ENCODE data around the gene PDIK1L. TPM values are rescaled to one million over a fixed set of nuclear protein-coding genes. Genes with fewer than 3 reads are reported as not detected.

Gene PDIK1L
- total and polyA plus RNA-seq, 2 donors (not counting 1 experiment from before 2014, with no cell fraction given), result 1.3 to 17.3 TPM

GRCh38 chr1:26089125-26089524 lies 22.5 kb upstream of the PDIK1L start:
- H3K27ac Mint-ChIP-seq, result no peak overlapping the region
- no peak overlapping the region for H3K4me3 ChIP-seq (ENCODE audit: control extremely low read depth in 1 of 5, extremely low read depth in 1 of 5, insufficient read depth in 1 of 5, low read depth in 2 of 5, low read length in 4 of 5)
- no peak overlapping the region for H2AFZ ChIP-seq (ENCODE audit: insufficient read depth, low read depth, low read length, poor library complexity, severe bottlenecking)
- no peaks in the 10 kb centered on the region for H3K4me1 ChIP-seq (ENCODE audit: control insufficient read depth in 2 of 2, insufficient read depth in 2 of 2, low read length in 2 of 2)
- no peak overlapping the region for H3K4me3 Mint-ChIP-seq
- TF ChIP-seq CTCF (IDR thresholded peaks at IDR 0.05), result no peak
- no peak for TF ChIP-seq EZH2 (IDR thresholded peaks at IDR 0.05; ENCODE audit: borderline replicate concordance, insufficient read depth, low read depth, low read length, poor library complexity, severe bottlenecking)
- WGBS (ENCODE audit: insufficient coverage), result 100% methylated on average over 1 of the region's 3 CpGs
- no peaks in the 10 kb centered on the region for H3K9me3 ChIP-seq (ENCODE audit: control extremely low read depth in 1 of 3, control insufficient read depth in 2 of 3, insufficient read depth in 1 of 3, low read length in 2 of 3)
- CTCF ChIA-PET, result no interaction called here
- no peaks in the 10 kb centered on the region for H3K9me3 Mint-ChIP-seq (ENCODE audit: insufficient read depth)
- DNase-seq, result no peak
- H4K20me1 ChIP-seq (ENCODE audit: control insufficient read depth, insufficient read depth, low read length, poor library complexity, severe bottlenecking), result no peaks in the 10 kb centered on the region
- H3K79me2 ChIP-seq (ENCODE audit: control insufficient read depth, insufficient read depth, low read length), result no peaks in the 10 kb centered on the region
- H3K27ac ChIP-seq (ENCODE audit: low read length in 2 of 2), result no peak overlapping the region
- H3K4me1 Mint-ChIP-seq, result no peaks in the 10 kb centered on the region
- no peak overlapping the region for H3K4me2 ChIP-seq (replicated peaks; ENCODE audit: low read depth, low read length, poor library complexity, severe bottlenecking)
- H3K27me3 ChIP-seq (replicated peaks in 1 of 4; ENCODE audit: control extremely low read depth in 1 of 4, control insufficient read depth in 3 of 4, insufficient read depth in 4 of 4, low read length in 3 of 4), result peaks cover 0 to 16% (median 2%) of the 10 kb centered on the region in 4 experiments
- H3K36me3 ChIP-seq (replicated peaks in 1 of 2; ENCODE audit: control extremely low read depth in 1 of 2, control insufficient read depth in 1 of 2, extremely low read depth in 1 of 2, insufficient read depth in 2 of 2, low read length in 1 of 2), result no peaks in the 10 kb centered on the region
- no peak overlapping the region for H3K9ac ChIP-seq (ENCODE audit: low read length)
- ATAC-seq (ENCODE audit: low read depth), result no peak
- POLR2A ChIA-PET, result no interaction called here
- peaks cover 49% of the 10 kb centered on the region for H3K27me3 Mint-ChIP-seq
- intact Hi-C loops (cut with micrococcal nuclease), result no loop called here

DNA sequence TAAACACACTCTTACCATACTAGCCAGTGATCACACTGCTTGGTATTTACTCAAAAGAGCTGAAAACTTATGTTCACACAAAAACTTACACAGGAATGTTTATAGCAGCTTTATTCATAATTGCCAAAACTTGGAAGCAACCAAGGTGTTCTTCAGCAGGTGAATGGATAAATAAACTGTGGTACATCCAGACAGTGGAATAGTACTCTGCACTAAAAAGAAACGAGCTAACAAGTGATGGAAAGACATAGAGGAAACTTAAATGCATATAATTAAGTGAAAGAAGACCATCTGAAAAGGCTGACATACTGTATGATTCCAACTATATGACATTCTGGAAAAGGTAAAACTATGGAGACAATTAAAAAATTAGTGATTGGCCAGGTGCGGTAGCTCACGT lies 20.7 kb upstream of the PDIK1L start:
- WGBS (ENCODE audit: insufficient coverage), result no CpG with 5 or more reads among the region's 3 CpGs
- Histone ChIP-seq H4K20me1 (ENCODE audit: control insufficient read depth, insufficient read depth, low read length, poor library complexity, severe bottlenecking) (no peaks in the 10 kb centered on the region), H3K27me3 (replicated peaks in 1 of 4; ENCODE audit: control extremely low read depth in 1 of 4, control insufficient read depth in 3 of 4, insufficient read depth in 4 of 4, low read length in 3 of 4) (peaks cover 0 to 12% (median 2%) of the 10 kb centered on the region in 4 experiments), H3K36me3 (replicated peaks in 1 of 2; ENCODE audit: control extremely low read depth in 1 of 2, control insufficient read depth in 1 of 2, extremely low read depth in 1 of 2, insufficient read depth in 2 of 2, low read length in 1 of 2) (no peaks in the 10 kb centered on the region), H3K79me2 (ENCODE audit: control insufficient read depth, insufficient read depth, low read length) (no peaks in the 10 kb centered on the region), H3K9ac (ENCODE audit: low read length) (no peak overlapping the region), H3K4me3 (ENCODE audit: control extremely low read depth in 1 of 5, extremely low read depth in 1 of 5, insufficient read depth in 1 of 5, low read depth in 2 of 5, low read length in 4 of 5) (no peak overlapping the region), H2AFZ (ENCODE audit: insufficient read depth, low read depth, low read length, poor library complexity, severe bottlenecking) (no peak overlapping the region), H3K4me2 (replicated peaks; ENCODE audit: low read depth, low read length, poor library complexity, severe bottlenecking) (no peak overlapping the region), H3K9me3 (ENCODE audit: control extremely low read depth in 1 of 3, control insufficient read depth in 2 of 3, insufficient read depth in 1 of 3, low read length in 2 of 3) (no peaks in the 10 kb centered on the region), H3K27ac (ENCODE audit: low read length in 2 of 2) (no peak overlapping the region), H3K4me1 (ENCODE audit: control insufficient read depth in 2 of 2, insufficient read depth in 2 of 2, low read length in 2 of 2) (no peaks in the 10 kb centered on the region)
- DNase-seq (no peak), ATAC-seq (ENCODE audit: low read depth) (no peak)
- Mint-ChIP-seq H3K9me3 (ENCODE audit: insufficient read depth) (no peaks in the 10 kb centered on the region), H3K27ac (no peak overlapping the region), H3K4me3 (no peak overlapping the region), H3K27me3 (peaks cover 42% of the 10 kb centered on the region), H3K4me1 (no peaks in the 10 kb centered on the region)
- ChIA-PET CTCF (no interaction called here), POLR2A (no interaction called here)
- TF ChIP-seq EZH2 (IDR thresholded peaks at IDR 0.05; ENCODE audit: borderline replicate concordance, insufficient read depth, low read depth, low read length, poor library complexity, severe bottlenecking) (no peak), CTCF (IDR thresholded peaks at IDR 0.05) (no peak)
- intact Hi-C loops (cut with micrococcal nuclease), result no loop called here

Data from B cell (primary cell).